ENCODE data around the gene FKBP9.
"Not testable (repeated sequence)": the region's sequence is repeated elsewhere in the genome, so short reads cannot be mapped to it uniquely, and the experiment has no call there.

DNA sequence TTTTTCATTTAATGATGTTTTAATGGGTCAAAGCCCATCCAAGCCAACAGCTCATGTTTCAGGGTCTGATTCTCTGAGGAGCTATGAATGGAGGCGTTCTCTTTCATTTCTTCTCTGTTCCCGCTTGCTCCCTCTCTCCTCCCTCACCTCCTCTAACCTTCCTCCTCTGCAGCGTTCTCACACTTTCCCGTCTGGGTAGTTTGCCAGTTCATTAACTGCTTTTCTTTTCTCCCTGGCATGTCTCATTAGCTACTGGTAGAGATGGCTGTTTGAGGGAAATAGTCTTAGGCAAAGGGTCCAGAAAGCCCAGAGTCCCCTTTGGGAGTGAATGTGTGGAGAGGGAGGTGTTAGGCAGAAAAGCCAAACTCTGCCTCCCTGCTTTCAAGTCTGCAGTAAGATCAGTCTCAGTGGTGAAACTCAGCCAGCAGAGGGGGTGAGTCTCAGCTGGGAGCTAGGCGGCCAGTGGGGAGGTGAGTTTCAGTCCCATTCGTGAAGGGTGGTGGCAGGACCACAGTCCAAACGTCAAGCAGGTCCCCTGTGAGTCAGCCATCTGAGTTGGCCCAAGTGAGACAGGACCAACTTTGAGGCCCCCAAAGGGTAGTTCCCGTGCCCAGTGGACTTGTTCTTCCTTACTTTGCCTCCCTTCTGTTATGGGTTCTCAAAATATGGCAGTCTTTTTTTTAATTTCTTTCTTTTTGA, 7.4 kb downstream of the FKBP9 start:
- not testable (repeated sequence) for TF ChIP-seq POLR2AphosphoS5 (IDR thresholded peaks at IDR 0.05); EZH2 (IDR thresholded peaks at IDR 0.05; ENCODE audit: borderline replicate concordance, insufficient read depth, low read length, poor library complexity, severe bottlenecking); EP300 (conservative IDR thresholded peaks at IDR 0.05; ENCODE audit: poor library complexity, severe bottlenecking); TAF1 (IDR thresholded peaks at IDR 0.05; ENCODE audit: low read depth); RAD21 (conservative IDR thresholded peaks at IDR 0.05); MXI1 (conservative IDR thresholded peaks at IDR 0.05; ENCODE audit: poor library complexity, severe bottlenecking); SMC3 (conservative IDR thresholded peaks at IDR 0.05; ENCODE audit: poor library complexity)
- TF ChIP-seq, protein P1, sequence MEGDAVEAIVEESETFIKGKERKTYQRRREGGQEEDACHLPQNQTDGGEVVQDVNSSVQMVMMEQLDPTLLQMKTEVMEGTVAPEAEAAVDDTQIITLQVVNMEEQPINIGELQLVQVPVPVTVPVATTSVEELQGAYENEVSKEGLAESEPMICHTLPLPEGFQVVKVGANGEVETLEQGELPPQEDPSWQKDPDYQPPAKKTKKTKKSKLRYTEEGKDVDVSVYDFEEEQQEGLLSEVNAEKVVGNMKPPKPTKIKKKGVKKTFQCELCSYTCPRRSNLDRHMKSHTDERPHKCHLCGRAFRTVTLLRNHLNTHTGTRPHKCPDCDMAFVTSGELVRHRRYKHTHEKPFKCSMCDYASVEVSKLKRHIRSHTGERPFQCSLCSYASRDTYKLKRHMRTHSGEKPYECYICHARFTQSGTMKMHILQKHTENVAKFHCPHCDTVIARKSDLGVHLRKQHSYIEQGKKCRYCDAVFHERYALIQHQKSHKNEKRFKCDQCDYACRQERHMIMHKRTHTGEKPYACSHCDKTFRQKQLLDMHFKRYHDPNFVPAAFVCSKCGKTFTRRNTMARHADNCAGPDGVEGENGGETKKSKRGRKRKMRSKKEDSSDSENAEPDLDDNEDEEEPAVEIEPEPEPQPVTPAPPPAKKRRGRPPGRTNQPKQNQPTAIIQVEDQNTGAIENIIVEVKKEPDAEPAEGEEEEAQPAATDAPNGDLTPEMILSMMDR (IDR thresholded peaks at IDR 0.05; ENCODE audit: poor library complexity, severe bottlenecking), result not testable (repeated sequence)
- TF ChIP-seq, protein P2, sequence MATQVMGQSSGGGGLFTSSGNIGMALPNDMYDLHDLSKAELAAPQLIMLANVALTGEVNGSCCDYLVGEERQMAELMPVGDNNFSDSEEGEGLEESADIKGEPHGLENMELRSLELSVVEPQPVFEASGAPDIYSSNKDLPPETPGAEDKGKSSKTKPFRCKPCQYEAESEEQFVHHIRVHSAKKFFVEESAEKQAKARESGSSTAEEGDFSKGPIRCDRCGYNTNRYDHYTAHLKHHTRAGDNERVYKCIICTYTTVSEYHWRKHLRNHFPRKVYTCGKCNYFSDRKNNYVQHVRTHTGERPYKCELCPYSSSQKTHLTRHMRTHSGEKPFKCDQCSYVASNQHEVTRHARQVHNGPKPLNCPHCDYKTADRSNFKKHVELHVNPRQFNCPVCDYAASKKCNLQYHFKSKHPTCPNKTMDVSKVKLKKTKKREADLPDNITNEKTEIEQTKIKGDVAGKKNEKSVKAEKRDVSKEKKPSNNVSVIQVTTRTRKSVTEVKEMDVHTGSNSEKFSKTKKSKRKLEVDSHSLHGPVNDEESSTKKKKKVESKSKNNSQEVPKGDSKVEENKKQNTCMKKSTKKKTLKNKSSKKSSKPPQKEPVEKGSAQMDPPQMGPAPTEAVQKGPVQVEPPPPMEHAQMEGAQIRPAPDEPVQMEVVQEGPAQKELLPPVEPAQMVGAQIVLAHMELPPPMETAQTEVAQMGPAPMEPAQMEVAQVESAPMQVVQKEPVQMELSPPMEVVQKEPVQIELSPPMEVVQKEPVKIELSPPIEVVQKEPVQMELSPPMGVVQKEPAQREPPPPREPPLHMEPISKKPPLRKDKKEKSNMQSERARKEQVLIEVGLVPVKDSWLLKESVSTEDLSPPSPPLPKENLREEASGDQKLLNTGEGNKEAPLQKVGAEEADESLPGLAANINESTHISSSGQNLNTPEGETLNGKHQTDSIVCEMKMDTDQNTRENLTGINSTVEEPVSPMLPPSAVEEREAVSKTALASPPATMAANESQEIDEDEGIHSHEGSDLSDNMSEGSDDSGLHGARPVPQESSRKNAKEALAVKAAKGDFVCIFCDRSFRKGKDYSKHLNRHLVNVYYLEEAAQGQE (IDR thresholded peaks at IDR 0.05; ENCODE audit: borderline replicate concordance), result not testable (repeated sequence)

Data from neural cell (in vitro differentiated cells).